Mucosa of descending colon (tissue), 3 donors: Measurements from ENCODE around the gene EFNA2. TPM values are rescaled to one million over a fixed set of nuclear protein-coding genes. Genes with fewer than 3 reads are reported as not detected.

Source experiments
- ATAC-seq: fragments of 200-7000 bp; cut with Tn5 transposase; one replicate; pipeline ENCODE4 v1.9.1; 2020; ENCODE audit warnings: mild to moderate bottlenecking, moderate library complexity
- DNase-seq, 3 donors: peaks; one replicate each; pipeline ENCODE4 v3.0.0-alpha.2; 2020
- H3K36me3 ChIP-seq: fragments of 200-600 bp; one replicate; pipeline ENCODE4 v1.8.0; 2021; ENCODE audit warnings: low read depth, mild to moderate bottlenecking
- H3K4me1 ChIP-seq: fragments of 200-600 bp; one replicate; pipeline ENCODE4 v1.8.0; 2021; ENCODE audit warnings: low read depth, mild to moderate bottlenecking
- H3K4me3 ChIP-seq: fragments of 200-600 bp; one replicate; pipeline ENCODE4 v1.8.0; 2021; ENCODE audit warnings: mild to moderate bottlenecking
- H3K9me3 ChIP-seq: fragments of 200-600 bp; one replicate; pipeline ENCODE4 v1.8.0; 2021; ENCODE audit warnings: mild to moderate bottlenecking
- CTCF ChIP-seq: fragments of 200-600 bp; IDR thresholded peaks from one replicate; pipeline ENCODE4 v1.8.0; 2022; ENCODE audit warnings: antibody characterized with exemption, mild to moderate bottlenecking
- intact Hi-C, 2 donors: fragments of 100-400 bp; cut with DNase I in 1 of 2; cut with micrococcal nuclease in 1 of 2; formaldehyde crosslinking; loops; one replicate each; pipeline versions ENCODE4 v1.11.0 to v1.11.1; 2022; cut with DNase I, micrococcal nuclease
- long read RNA-seq, 2 donors: library from polyadenylated mRNA; unstranded; transcript quantifications; one replicate each; pipeline ENCODE4 v2.0.0, GENCODE V29; 2019 to 2021
- total RNA-seq, 3 donors: library from RNA; stranded (reverse); fragmentation: NEBNext Ultra II Directional in 2 of 3; extraction: Animal tissue kit (Norgen Biotek cat#: 25700) in 2 of 3; gene quantifications; one replicate each; pipeline versions ENCODE4 v1.2.1 to v1.2.4, GENCODE V29; 2021 to 2023
- donor health status: DM: no; HTN: no; CAD: no; lungs with moderate emphysema.
- donor health status: DM: no; HTN: no; CAD: no.
- donor health status: DM: no; HTN: yes; CAD: no.

Gene EFNA2
- 10 to 100 TPM; 19.0 to 62.2 (median 61.7) TPM for total RNA-seq
- long read RNA-seq, donor 1, partial matches to known transcripts: 1 of 2 reads
- long read RNA-seq, donor 1, other reads (novel, unspliced or antisense): 0 of 2 reads
- long read RNA-seq, donor 2, partial matches to known transcripts: 2 of 2 reads
- long read RNA-seq, donor 2, other reads (novel, unspliced or antisense): 0 of 2 reads

- TF ChIP-seq CTCF: no peak
- Histone ChIP-seq H3K9me3 (no peaks in the 10 kb centered on the region), H3K4me1 (peaks cover 43% of the 10 kb centered on the region), H3K36me3 (no peaks in the 10 kb centered on the region), H3K4me3 (peak within 1 kb of the TSS; percentile 14)
- intact Hi-C loops: no loop called here
- peak in 1 of 3 donors; percentile 44 for DNase-seq
- peak; percentile 12 for ATAC-seq
These were observed at the start of gene EFNA2 for GRCh38 chr19:1285737-1286360. TSS of gene EFNA2 (plus strand) at chr19:1285873. CDS start at chr19:1286169, 296 bp downstream.

GRCh38 chr19:1236576-1236975 lies 49.1 kb upstream of the EFNA2 start:
- H3K4me1 ChIP-seq: peaks cover 39% of the 10 kb centered on the region

GRCh38 chr19:1237027-1237659 lies 48.5 kb upstream of the EFNA2 start:
- H3K4me3 ChIP-seq: no peak overlapping the region
- no peak for TF ChIP-seq CTCF
- DNase-seq: no peak
- no peaks in the 10 kb centered on the region for H3K36me3 ChIP-seq
- intact Hi-C loops: no loop called here
- no peak for ATAC-seq
- H3K9me3 ChIP-seq: no peaks in the 10 kb centered on the region
- peaks cover 39% of the 10 kb centered on the region for H3K4me1 ChIP-seq

More at GRCh38 chr19:1236576-1236975, 49.1 kb upstream of the EFNA2 start:
- no peaks in the 10 kb centered on the region for H3K36me3 ChIP-seq
- ATAC-seq (no peak), DNase-seq (no peak)
- H3K9me3 ChIP-seq: no peaks in the 10 kb centered on the region
- intact Hi-C loops: no loop called here
- H3K4me3 ChIP-seq: no peak overlapping the region
- TF ChIP-seq CTCF: no peak

GRCh38 chr19:1237754-1238368 lies 47.8 kb upstream of the EFNA2 start, which contains the start of gene CBARP:
TSS of gene CBARP (minus strand) at chr19:1238005. CDS start at chr19:1236100, 1,905 bp downstream.
- DNase-seq: peak in 1 of 3 donors; percentile 50
- no peak for TF ChIP-seq CTCF
- no peaks in the 10 kb centered on the region for H3K9me3 ChIP-seq
- intact Hi-C loops: no loop called here
- H3K4me3 ChIP-seq: no peak within 1 kb of the TSS
- H3K4me1 ChIP-seq: peaks cover 36% of the 10 kb centered on the region
- ATAC-seq: no peak
- H3K36me3 ChIP-seq: no peaks in the 10 kb centered on the region

- Histone ChIP-seq H3K9me3 (no peaks in the 10 kb centered on the region), H3K4me1 (peaks cover 36% of the 10 kb centered on the region), H3K36me3 (no peaks in the 10 kb centered on the region), H3K4me3 (no peak overlapping the region)
- ATAC-seq: no peak
- DNase-seq: no peak
- TF ChIP-seq CTCF: no peak
- intact Hi-C loops: no loop called here
These were observed 47.0 kb upstream of the EFNA2 start for GRCh38 chr19:1238369-1239303.
